NCI-H226 (cell line): ENCODE results near the gene TOGARAM2.
"Not testable (repeated sequence)": the region's sequence is repeated elsewhere in the genome, so short reads cannot be mapped to it uniquely, and the experiment has no call there.

Source experiments
- DNase-seq: peaks from one replicate; pipeline ENCODE4 v3.0.0-alpha.2; 2015

TOGARAM2 gene

DNA sequence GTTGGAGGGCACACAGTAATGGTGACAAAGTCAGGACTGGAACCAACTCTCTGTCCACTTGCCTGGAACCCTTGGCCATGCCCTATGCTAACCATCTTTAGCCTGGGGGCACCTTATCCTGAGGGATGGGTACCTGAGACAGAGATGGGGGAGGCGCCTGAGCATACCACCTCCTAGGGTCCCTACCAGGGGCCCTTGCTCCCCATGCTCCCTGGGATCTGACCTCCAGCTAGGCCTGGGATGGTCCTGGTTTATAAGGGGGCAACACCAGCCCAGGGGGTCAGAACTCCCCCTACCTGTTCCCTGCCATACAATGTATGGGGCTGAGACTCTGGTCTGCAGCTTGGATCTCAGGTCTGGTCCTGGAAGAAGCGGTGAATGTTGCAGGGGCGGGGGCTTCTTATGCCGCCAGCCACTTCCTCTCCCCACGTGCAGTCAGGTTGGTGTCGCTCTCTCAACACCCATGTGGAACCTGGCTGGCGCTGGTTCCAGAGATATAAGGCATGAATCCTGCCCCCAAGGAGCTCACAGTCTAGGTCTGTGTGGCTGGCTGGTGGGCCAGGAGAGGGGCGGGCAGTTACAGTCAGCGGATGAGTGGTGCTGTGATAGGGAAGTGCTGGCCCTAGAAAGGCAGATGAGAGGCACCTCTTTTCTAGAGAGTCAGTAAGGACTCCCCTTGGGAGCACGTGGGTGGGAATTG is 3.8 kb upstream of the TOGARAM2 start:
- no peak for DNase-seq

DNA sequence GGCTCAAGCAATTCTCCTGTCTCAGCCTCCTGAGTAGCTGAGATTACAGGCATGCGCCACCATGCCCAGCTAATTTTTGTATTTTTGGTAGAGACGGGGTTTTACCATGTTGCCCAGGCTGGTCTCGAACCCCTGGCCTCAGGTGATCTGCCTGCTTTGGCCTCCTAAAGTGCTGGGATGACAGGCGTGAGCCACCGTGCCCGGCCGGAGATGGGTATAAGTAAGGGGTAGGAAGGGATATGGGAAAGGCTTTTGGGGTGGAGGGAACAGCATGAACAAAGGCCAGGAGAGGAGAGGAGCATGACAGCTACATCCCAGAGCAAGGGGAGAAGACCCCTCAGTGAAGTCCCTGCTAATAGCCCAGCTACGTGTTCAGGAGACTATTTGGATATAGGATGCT is 3.1 kb upstream of the TOGARAM2 start:
- not testable (repeated sequence) for DNase-seq

DNA sequence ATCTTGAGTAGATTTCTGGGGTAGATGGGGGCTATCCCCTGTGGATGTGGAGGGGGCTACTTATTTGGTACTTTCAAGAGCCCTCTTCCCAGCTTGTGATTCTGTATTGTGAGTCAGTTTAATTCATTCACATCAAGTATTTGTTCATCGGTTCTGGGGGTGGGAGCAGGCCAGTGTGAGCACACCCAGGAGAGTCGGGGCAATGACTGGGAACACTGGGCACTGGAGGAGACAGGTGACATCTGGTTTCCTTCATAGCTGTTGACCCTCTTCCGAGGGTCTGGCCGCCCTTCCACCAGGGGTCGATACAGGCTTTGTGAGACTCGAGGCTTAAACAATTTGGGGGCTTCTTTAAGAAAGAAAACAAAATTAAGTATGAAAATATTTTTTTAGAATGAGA is 2.5 kb upstream of the TOGARAM2 start:
- no peak for DNase-seq

DNA sequence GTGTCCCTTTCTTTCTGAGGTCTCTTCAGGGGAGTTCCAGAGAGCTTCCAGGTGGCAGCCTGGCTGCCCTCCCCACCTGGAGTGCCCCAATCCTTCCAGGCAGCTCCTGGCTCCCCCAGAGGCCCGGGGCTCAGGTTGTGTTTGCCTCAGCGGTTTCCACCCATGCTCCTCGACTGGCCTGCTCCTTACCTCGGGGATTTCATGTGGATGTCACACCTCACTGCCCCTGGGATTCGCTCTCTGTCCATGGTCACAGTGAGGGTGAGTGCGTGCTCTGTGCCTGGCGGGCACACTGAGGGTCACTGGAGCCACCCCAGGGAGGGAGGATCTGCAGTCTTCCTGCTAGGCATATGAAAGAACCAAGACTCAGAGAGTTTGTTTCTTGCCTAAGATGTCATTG is 2.1 kb upstream of the TOGARAM2 start:
- DNase-seq, result no peak

DNA sequence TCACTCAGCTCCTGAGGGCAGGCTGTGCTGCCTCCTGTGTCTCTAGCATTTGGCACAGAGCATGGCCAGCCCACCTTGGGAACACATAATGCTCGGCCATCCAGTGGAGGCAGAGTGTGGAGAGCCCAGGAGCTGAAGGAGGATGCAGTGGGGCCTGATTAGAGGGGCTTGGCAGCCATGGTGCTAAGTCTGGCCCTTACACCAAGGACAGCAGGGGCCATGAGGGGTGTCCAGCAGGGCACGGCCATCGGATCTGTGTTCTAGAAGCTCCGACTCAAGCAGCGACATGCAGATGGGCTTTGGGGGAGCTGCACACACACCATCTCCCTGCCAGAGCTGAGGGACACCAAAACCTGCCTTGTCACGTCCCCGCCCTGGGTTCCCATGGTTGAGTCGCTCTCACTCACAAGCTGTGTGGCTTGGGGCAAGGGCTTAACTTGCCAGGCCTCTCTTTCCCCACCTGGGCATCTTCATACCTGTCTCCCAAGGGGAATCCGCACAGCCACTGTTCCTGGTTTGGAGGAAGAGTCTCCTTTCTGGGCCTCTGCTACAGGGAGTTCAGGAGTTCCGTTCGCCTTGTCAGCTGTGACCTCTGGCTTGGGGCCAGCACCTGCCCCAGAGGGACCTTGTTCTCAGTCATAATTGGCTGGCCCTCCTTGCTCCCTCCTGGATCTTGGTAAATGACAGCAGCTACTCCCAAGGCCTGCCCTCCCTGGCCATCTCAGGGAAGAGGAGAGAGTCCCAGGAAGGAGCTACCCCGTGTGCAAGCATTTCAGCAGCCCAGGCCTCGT is 1.3 kb upstream of the TOGARAM2 start:
- no peak for DNase-seq

DNA sequence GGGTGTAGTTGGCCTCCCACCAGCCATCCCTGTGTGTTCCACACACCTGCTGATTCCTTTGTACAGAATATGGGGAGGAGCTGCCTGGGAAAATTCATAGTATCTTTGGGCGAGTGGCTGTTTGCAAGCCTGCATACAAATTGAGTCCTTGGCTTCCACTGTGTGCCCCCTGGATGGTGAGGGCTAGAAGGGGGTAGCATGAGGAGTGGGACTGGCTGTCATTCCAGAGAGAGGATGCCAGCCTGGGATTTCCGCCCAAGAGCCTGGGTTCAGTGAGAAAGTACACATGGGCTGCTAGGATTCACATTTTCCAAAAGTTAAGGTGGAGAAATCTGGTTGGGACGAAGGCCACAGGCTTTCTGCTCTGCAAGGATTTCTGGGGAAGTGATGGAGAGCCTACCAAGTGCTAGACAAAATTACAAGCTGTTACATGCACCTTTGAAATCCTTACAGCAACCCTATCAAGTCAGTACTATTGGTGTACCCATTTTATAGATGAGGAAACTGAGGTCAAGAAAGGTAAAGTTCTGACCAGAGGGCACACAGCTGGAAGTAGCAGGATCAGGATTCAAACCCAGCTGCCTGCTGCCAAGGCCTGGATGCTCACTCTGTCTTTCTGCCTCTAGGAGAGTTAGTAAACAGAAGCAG is 606 bp upstream of the TOGARAM2 start:
- no peak for DNase-seq

DNA sequence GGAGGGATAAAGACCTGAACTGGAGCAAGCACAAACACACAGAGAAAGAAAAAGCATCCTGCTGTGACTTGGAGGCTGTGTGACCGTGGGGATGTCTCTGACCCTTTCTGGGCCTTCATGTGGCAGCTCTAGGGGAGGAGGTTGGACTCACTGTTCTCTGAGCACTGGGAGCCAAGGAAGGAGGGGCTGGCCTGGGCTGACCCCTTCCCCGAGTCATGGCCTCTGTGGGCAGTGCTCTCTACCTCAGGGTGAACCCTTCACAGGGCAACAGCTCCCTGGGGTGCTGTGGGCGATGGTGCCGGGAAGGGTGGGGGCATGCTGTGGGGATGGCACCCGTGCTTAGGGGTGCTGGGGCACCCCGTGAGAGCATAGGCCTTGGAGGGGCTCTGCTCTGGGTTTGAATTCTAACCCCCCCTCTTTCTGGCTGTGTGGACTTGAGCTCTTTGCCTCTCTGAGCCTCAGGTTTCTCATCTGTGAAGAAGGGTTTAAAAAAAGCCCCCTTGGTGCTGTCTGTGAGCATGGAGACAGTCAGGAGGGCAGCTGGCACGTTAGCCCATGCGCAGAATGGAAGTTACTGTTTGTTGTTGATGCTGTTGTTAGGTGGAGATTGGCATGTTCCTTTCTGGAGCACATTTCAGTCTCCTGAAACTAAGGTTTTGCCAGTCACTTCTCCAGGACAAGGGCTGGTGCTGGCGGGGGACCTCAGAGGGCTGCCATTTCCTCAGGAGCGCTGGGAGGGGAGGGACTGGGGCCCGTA is 700 bp downstream of the TOGARAM2 start:
- no peak for DNase-seq

DNA sequence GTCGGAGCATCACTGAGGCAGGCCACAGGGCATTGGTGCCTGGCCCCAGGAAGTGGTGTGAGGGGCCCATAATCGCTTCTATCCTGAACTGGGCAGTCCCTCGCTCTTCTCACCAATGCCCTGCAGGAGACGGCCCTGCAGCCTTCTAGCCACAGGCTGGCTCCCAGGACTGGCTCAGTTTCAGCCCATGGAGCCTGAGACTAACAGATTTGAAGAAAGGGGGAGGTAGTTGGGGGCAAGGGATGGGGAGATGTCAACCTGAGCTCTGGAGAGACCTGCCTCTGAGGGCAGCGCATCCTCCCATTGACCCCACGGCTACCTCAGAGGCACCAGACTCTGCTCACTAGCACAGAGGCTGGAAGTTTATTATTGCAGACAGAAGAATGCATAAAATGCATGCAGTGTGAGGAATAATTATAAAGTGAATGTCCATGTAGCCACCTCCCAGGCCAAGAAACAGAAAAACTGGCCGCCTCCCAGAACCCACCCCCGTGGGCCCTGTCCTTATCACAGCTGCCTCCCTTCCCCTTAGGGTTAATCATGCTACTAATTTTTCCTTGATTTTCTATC is 1.4 kb downstream of the TOGARAM2 start:
- peak; percentile 19 for DNase-seq

DNA sequence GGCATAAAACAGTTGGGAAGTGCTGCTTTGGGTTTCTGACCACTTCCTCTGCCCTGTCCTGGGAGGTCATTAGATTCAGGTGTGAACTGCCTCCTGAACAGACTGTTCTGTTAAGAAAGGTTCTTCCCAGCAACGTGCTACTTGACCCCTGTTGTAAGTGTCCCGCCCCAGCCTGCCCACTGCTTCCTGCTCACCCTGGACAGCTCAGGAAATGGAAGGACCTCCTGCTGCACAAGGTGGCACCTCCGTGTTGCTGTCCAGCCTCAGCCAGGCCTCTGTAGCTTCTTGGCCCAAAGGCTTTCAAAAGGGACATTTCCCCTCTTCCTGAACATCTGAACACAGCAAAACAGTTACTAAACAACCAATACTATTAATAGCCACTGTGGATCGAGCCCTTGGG is 5.3 kb downstream of the TOGARAM2 start:
- no peak for DNase-seq

DNA sequence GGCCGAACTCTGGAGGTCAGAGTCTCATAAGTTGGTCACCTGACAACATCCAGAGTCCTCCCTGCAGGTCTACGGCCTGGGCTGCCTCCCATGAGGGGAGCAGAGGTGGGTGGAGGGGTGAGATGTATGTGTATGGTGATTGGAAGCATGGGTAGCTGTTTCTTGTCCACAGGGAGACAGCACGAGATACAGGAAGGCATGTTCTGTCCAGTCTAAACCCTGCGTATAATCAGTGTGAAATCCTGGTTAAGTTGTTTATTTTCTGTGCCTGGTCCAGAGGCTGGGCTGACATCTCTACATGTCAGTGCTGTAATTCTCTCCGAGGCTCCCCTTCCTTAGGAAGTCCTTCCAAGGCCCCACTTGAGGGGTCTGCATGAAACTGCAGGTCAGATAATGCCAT is 8.9 kb downstream of the TOGARAM2 start:
- no peak for DNase-seq

DNA sequence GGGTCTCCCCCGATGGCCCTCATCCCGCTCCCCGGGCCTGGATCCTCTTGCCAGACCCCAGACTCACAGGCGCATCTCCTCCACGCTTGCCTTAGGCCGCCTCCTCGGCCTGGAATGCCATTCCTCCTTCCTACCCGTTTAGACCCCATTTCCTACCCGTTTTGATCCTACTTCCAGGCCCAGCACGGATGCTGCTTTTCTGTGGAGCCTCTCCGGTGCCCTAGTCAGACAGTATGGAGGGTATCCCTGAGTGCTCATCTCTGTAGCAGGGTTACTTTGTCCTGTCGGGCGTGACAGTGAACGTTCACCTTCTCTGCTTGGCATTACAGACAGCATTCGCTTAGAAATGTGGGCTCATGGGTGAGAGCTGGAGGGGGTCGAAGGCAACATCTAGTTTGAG is 9.3 kb downstream of the TOGARAM2 start:
- no peak for DNase-seq

DNA sequence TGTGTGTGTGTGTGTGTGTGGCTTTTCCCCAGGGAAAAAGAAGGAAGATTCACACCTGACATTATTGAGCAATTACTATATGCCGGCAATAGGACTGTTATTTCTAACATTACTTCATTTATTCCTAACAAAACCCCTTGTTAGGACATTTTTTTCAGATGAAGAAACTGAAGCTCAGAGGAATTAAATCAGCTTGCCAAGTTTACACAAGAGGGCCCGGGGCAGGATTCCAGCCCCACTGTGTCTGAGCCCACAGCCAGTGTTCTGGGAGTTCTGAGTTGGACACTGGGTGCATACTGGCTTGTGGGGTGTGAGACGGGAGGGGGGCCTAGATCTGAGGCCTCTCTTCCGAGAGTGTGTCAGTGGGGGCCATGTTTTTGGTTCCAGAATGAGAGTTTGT is 9.9 kb downstream of the TOGARAM2 start:
- DNase-seq, result peak; percentile 11

DNA sequence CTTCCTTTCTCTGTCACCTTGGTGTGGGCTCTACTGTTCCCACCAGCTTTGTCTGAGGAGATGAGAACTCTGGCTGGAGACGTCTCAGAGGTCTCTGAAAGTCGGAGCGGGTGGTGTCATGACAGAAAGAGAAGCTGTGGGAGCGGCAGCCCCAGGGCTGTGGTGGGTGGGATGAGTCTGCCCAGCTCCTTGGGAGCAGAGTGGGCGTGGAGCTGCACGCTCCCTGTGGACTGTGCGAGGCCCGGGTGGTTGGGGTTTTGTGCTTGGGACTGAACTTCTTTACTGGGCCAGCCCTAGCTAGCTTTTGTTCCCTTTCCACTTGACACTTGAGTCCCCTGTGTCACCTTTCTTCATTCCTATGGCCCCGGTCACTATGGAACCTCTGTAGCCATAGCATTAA is 10.4 kb downstream of the TOGARAM2 start:
- no peak for DNase-seq

DNA sequence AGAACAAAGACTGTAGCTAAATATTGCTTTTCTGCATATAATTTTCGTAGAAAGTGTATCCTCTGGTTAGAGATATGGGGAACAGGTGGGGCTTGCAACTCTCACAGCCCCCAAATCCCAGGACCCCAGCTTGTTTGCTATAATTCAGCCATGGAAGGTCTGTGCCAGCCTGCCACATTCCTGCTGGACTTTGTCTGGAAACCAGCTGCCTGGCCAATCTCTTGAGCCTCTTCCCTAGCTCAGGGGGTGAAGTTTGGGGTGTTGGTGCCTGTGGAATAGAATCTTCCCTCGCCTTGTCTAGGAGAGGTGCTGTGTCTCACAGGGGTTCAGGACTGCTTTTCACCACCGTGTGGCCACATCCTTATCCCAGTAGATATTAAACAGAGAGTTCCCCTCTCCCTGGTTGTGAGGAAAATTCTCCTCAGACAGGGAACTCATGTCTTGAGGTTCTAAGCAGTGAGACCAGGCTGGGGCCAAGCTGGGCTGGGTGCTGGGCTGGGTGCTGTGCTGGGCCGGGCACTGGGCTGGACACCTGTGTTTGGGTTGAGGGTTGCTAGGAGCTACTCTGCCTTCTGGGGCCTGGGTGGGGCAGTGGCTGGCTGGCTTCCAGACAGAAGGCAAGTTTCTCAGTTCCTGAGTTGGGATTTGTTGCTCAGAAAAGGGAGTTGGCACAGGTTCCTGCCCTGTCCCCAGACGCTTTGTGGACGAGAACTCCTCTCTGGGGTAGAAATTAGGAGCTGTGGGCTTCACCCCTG is 12.3 kb downstream of the TOGARAM2 start:
- peak; percentile 35 for DNase-seq

DNA sequence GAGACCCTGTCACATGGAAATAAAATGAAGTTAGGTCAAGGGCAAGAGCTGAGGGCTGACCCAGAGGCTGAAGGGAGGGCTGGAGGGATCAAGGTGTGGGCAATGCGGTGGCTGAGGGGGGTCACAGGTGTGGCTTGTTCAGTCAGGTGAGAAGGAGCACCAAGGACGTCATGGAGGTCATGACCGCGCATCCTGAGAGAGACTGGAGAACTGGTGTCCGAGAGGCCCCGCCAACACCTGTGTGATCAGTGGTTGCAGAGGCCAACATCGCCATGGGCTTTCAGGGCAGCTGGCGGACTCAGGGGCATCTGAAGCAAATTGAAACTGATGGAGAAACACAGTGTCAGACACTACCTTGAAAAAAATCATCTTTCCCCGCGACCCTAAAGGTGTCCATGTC is 13.0 kb downstream of the TOGARAM2 start:
- DNase-seq, result no peak

DNA sequence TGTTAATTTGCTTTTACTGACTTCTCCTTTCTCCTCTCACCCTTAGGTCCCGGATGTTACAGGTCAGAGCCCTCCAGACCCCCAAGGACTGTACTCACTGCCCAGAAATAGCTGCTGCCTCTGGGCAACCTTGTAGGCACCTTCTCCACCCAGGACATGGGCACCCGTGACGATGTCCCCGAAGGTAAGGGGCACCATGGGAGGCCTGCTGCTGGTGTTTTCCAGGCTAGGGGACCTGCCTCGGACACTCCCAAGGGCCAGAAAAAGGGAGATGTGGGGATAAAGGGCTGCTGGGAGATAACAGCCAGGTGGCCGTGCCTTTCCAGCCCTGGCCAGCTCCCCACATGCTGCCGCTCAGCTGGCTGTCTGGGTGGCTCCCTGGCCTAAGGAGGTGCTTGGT is 13.6 kb downstream of the TOGARAM2 start:
- no peak for DNase-seq

DNA sequence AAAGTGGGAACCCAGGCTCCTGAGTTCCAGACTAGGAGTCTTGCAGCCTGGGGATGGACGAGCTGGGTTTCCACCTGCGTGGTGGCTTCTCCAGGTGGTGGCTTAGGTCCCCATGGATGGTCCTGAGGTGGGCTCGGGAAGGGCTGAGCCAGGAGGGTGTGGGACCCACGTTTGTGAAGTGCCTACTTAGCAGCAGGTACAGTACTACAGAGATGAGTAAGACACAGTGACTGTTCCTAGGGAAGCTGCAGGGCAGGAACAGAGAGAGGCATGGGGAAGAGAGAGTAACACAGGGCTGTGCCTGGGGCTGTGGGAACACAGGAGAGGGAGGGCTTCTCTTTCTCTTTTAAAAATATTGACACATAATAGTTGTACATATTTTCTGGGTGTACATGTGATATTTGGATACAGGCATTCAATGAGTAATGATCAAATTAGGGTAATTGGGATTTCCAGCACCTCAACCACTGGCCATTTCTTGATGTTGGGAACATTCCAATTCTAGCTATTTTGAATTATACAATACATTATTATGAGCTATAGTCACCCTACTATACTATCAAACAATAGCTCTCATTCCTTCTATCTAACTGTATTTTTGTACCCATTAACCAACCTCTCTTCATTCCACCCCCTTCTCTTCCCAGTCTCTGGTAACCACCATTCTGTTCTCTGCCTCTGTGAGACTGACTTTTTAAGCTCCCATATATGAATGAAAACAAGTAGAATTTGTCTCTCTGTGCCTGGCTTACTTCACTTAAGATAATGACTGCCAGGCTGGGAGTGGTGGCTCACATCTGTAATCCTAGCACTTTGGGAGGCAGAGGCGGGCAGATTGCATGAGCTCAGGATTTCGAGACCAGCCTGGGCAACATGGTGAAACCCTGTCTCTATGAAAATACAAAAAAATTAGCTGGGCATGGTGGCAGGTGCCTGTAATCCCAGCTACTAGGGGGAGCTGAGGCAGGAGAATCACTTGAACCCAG is 15.0 kb downstream of the TOGARAM2 start:
- DNase-seq, result no peak

DNA sequence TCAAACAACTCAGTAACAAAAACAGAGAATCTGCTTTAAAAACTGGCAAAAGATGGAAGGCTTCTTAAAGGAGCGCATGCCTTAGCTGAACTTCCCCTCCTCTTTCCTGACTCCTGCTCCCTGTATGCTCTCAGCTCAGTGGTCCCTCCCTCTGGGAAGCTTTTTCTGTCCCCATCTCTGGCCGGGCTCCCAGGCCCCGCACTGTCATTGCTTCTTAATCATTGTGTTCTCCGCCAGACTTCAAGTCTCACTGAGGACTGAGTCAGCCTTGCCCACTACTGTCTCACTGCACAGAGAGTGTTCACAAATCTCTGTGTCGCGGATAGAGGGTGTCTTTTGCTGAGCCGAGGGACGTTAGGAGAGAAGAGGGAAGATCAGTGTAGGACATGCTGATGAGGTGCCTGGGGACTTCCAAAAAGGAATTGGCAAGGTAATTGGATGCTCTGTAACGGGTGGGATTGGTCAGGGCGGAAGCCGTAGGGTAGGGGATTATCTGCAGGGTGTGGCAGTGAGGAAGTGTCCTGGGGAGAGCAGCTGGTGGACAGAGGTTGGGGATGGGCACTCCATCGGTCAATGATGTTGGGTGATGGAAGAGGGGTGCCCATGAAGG is 16.2 kb downstream of the TOGARAM2 start:
- no peak for DNase-seq

DNA sequence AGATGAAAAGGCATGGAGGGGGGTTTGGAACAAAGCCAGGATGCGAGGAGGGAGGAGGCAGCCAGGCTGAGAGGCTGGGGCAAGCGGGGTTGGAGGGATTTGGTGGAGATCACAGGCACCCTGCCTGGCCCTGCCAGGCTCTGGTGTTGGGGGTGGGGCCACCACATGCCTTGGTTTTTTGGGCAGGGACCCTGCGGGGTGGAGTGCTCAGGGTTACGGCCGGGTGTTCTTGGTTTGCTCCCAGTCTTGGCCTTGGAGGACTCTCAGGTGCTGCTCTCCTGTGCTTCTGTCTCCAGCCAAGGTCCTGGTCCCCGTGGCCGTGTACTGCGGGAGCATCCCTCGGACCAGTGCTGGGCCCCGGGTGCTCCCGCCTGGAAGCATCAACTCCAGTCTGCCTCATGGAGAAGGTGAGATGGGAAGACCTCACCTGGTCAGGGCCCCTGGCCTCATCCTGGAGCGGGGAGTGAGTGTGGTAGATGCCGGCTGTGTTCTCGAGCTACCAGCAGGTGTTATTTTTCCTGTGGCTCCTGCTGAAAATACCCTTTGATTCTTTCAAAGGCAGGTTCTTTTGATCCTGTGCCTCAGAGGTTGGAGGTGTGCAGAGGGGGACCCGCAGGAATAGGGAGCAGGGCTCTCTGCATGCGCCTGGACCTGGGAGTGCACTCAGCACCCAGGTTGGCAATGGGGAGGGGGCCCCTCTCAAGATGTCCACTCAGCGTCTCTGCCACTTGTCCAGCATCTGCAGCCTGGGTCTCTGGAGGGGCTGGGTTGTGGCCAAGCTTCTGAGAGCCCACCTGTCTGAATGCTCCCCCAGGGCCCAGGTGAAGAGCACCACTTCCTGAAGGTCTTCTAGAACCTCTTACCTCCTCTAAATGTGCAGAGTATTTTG is 17.0 kb downstream of the TOGARAM2 start:
- no peak for DNase-seq
